Ovary (tissue), 10 donors: Measurements from ENCODE around the gene ME2. TPM values are rescaled to one million over a fixed set of nuclear protein-coding genes. Genes with fewer than 3 reads are reported as not detected.

Experiments used
- DNase-seq, 5 donors: peaks; one replicate each; pipeline ENCODE4 v3.0.0-alpha.2; 2019 to 2020
- H3K27ac ChIP-seq, 2 donors: fragments of 200-600 bp; one replicate each; pipeline versions ENCODE4 v1.5.1 to v1.8.0; 2019 to 2022
- H3K27me3 ChIP-seq: fragments of 200-600 bp; one replicate; pipeline ENCODE4 v1.8.0; 2022
- H3K36me3 ChIP-seq: fragments of 200-600 bp; sonication (generic); one replicate; pipeline ENCODE4 v1.5.1; 2019
- H3K4me1 ChIP-seq: one replicate; pipeline ENCODE4 v1.8.1; 2013; ENCODE audit warnings: mild to moderate bottlenecking, moderate library complexity; ENCODE audit not compliant: insufficient read depth
- H3K4me3 ChIP-seq: fragments of 200-600 bp; sonication (generic); one replicate; pipeline ENCODE4 v1.5.1; 2017
- H3K9me3 ChIP-seq, 2 donors: fragments of 200-600 bp in 1 of 2; sonication (generic) in 1 of 2; one replicate each; pipeline versions ENCODE4 v1.5.1 to v1.8.1; 2013 to 2019; ENCODE audit warnings: mild to moderate bottlenecking in 1 of 2, moderate library complexity in 1 of 2
- CTCF ChIP-seq, 3 donors: fragments of 450-650 bp in 2 of 3; fragments of 200-600 bp in 1 of 3; IDR thresholded peaks; one replicate each; pipeline versions ENCODE4 v1.5.1 to v1.8.0; 2016 to 2022; ENCODE audit warnings: antibody characterized with exemption in 3 of 3, mild to moderate bottlenecking in 1 of 3
- EP300 ChIP-seq: sonication (generic); formaldehyde crosslinking; IDR thresholded peaks from one replicate; pipeline ENCODE4 v1.6.1; 2017; ENCODE audit warnings: antibody characterized with exemption
- POLR2A ChIP-seq: fragments of 450-650 bp; IDR thresholded peaks from one replicate; pipeline ENCODE4 v1.6.1; 2017; ENCODE audit warnings: antibody characterized with exemption, mild to moderate bottlenecking, moderate library complexity
- WGBS, 3 donors: extraction: QIAGEN DNeasy Blood & Tissue Kit in 1 of 3; methylation state at CpG; one replicate each; pipeline versions ENCODE4 v1.1.5 to v1.1.7; 2013 to 2017; 5-methylcytosine and 5-hydroxymethylcytosine counted together
- intact Hi-C, 4 donors: fragments of 100-400 bp; cut with DNase I; formaldehyde crosslinking; loops; one replicate each; pipeline versions ENCODE4 v1.11.0 to v1.15.1; 2022 to 2023
- long read RNA-seq, 3 donors: library from polyadenylated mRNA in 2 of 3; unstranded in 2 of 3; transcript quantifications; one replicate each; pipeline ENCODE4 v2.0.0 and lab custom pipeline, GENCODE V29; 2021 to 2026
- polyA plus RNA-seq, 2 donors: library from polyadenylated mRNA; stranded (reverse); fragments of 200-250 nt in 1 of 2; fragments of 350-450 nt in 1 of 2; fragmentation: Illumina TruSeq in 1 of 2; extraction: RNeasy Lipid Tissue Mini Kit (QIAGEN cat#74804) in 1 of 2; gene quantifications; one replicate each; pipeline ENCODE4 v1.2.3, GENCODE V29; 2013 to 2014
- total RNA-seq, 7 donors: library from RNA; depleted of rRNA in 2 of 7; stranded (reverse); fragments of >200 nt in 2 of 7; fragmentation: NEBNext Ultra II Directional in 3 of 7; extraction: Animal tissue kit (Norgen Biotek cat#: 25700) in 3 of 7; gene quantifications; one replicate each; pipeline versions ENCODE4 v1.1.0 to v1.2.4, GENCODE V29; 2016 to 2023
- donor health status: DM: no; HTN: no; CAD: no; lungs with moderate emphysema.
- donor health status: DM: no; HTN: no; CAD: no.
- donor health status: Bipolar disorder and iron deficiency.
- donor health status: DM: yes; HTN: yes; CAD: no.
- donor health status: DM: no; HTN: no; CAD: no.
- donor health status: DM: yes; HTN: yes; CAD: no.

The ME2 gene
- total RNA-seq, result 10 to 100 TPM; 25.1 to 39.3 (median 31.8) TPM
- 10 to 100 TPM; 15.6 to 66.2 TPM for polyA plus RNA-seq
- long read RNA-seq, donor 1, full-length matches to known transcripts, result 15 of 20 reads
- long read RNA-seq, donor 1, partial matches to known transcripts, result 1 of 20 reads
- long read RNA-seq, donor 1, other reads (novel, unspliced or antisense), result 4 of 20 reads
- long read RNA-seq, donor 2, full-length matches to known transcripts, result 22 of 22 reads
- long read RNA-seq, donor 2, partial matches to known transcripts, result 0 of 22 reads
- long read RNA-seq, donor 2, other reads (novel, unspliced or antisense), result 0 of 22 reads
- long read RNA-seq, donor 3, full-length matches to known transcripts, result 10 of 12 reads
- long read RNA-seq, donor 3, partial matches to known transcripts, result 0 of 12 reads
- long read RNA-seq, donor 3, other reads (novel, unspliced or antisense), result 2 of 12 reads

- DNase-seq, result peak; percentile 87 to 96 (median 90)
- H3K4me3 ChIP-seq, result peak within 1 kb of the TSS; percentile 89
- H3K27ac ChIP-seq, result peak within 1 kb of the TSS; percentile 89 to 91
- H3K27me3 ChIP-seq, result no peaks in the 10 kb centered on the region
- no peaks in the 10 kb centered on the region for H3K9me3 ChIP-seq
- TF ChIP-seq CTCF (IDR thresholded peaks at IDR 0.05), result no peak
- TF ChIP-seq POLR2A, result peak; percentile 78
- 0 to 1% (median 0%) methylated on average over 55 to 78 of the region's 78 CpGs for WGBS, 3 donors
- peaks cover 2% of the 10 kb centered on the region for H3K4me1 ChIP-seq
- intact Hi-C loops, result loop anchor here in 1 of 4 donors (5.0 kb wide), 1 partner anchor 84 kb away; no protein-coding TSS in a partner anchor
- H3K36me3 ChIP-seq, result no peaks in the 10 kb centered on the region
Observed at GRCh38 chr18:50878345-50879301, at the start of gene ME2. TSS of gene ME2 (plus strand) at chr18:50879118. CDS start at chr18:50895821, 16,703 bp downstream.

GRCh38 chr18:50829644-50830043 lies 49.3 kb upstream of the ME2 start:
- no peak overlapping the region for H3K27ac ChIP-seq

GRCh38 chr18:50830544-50830943 lies 48.4 kb upstream of the ME2 start:
- intact Hi-C loops, result no loop called here
- no peak for DNase-seq
- H3K27ac ChIP-seq, result no peak overlapping the region

More at GRCh38 chr18:50829644-50830043, 49.3 kb upstream of the ME2 start:
- no peak for TF ChIP-seq POLR2A
- no peak for TF ChIP-seq CTCF (IDR thresholded peaks at IDR 0.05)
- TF ChIP-seq EP300, result no peak
- H3K27me3 ChIP-seq, result no peaks in the 10 kb centered on the region
- 34 to 63% (median 37%) methylated on average over 5 of the region's 5 CpGs for WGBS, 3 donors
- H3K9me3 ChIP-seq, result no peaks in the 10 kb centered on the region
- DNase-seq, result no peak
- no peaks in the 10 kb centered on the region for H3K36me3 ChIP-seq
- no peaks in the 10 kb centered on the region for H3K4me1 ChIP-seq
- intact Hi-C loops, result no loop called here
- no peak overlapping the region for H3K4me3 ChIP-seq

More at GRCh38 chr18:50830544-50830943, 48.4 kb upstream of the ME2 start:
- Histone ChIP-seq H3K9me3 (no peaks in the 10 kb centered on the region), H3K27me3 (no peaks in the 10 kb centered on the region), H3K4me1 (no peaks in the 10 kb centered on the region), H3K4me3 (no peak overlapping the region), H3K36me3 (no peaks in the 10 kb centered on the region)
- TF ChIP-seq POLR2A (no peak), CTCF (IDR thresholded peaks at IDR 0.05) (no peak), EP300 (no peak)
- WGBS, 3 donors, result 93 to 98% (median 94%) methylated on average over 5 of the region's 5 CpGs
